ENCODE results near the gene TMEM170A. TPM values are rescaled to one million over a fixed set of nuclear protein-coding genes. Genes with fewer than 3 reads are reported as not detected.

TMEM170A gene
- total and polyA plus RNA-seq, 2 of the 13 experiments (the other 11 are each of a cell fraction or from before 2014, with no cell fraction given): 35.7 to 39.7 TPM

DNA sequence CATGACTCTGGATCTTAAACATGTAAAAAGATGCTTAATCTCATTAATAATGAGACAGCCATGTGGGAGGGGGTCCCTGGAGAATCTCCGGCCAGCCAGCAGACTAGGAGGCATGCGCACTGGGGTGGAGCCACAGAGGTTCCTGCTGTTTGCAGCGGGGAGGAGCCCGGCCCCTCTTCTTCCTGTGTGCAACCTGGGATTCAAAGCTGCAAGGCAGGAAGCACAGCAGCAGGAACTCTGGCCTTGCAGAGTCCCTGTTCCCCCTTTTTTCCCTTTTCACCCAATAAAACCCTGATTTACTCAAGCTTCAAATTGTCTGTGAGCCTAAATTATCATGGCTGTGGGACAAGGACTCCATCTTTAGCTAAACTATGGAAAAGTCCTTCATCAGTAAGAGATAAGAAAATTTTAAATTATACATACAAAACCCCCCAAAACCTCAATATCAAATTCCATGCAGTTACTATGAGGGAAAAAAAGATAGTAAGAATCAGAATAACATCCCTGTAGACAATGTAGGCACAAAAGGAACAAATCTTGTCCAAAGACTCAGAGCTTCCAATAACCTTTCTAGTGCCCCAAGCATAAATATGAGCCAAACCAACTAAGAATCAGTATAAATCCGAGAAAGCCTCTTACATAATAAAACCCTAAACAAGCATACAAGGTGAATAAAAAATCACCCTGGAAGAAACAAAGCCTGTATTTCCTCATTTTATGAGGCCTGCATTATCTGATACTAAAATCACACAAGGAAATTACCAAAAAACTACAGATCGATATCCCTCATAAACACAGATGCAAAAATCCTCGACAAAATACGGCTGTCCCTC lies 43.3 kb downstream of the TMEM170A start (continued):
- TF ChIP-seq, protein P1, sequence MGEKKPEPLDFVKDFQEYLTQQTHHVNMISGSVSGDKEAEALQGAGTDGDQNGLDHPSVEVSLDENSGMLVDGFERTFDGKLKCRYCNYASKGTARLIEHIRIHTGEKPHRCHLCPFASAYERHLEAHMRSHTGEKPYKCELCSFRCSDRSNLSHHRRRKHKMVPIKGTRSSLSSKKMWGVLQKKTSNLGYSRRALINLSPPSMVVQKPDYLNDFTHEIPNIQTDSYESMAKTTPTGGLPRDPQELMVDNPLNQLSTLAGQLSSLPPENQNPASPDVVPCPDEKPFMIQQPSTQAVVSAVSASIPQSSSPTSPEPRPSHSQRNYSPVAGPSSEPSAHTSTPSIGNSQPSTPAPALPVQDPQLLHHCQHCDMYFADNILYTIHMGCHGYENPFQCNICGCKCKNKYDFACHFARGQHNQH (CRISPR knock-in tag; IDR thresholded peaks at IDR 0.05): peak; percentile 40; the same call in 1 of the 2 replicates
- TF ChIP-seq NR1H2 (CRISPR knock-in tag; IDR thresholded peaks at IDR 0.05; ENCODE audit: borderline replicate concordance, low read depth) (no peak), ZBTB7B (CRISPR knock-in tag; IDR thresholded peaks at IDR 0.05) (0 out of 2 replicates have a peak, but pooled peaks have one; percentile 24), ZNF335 (CRISPR knock-in tag; IDR thresholded peaks at IDR 0.05) (0 out of 2 replicates have a peak, but pooled peaks have one; percentile 7), ZNF331 (CRISPR knock-in tag; IDR thresholded peaks at IDR 0.05) (peak; percentile 49; the same call in 1 of the 2 replicates), ZNF792 (CRISPR knock-in tag; IDR thresholded peaks at IDR 0.05) (peak; percentile 60; the same call in 1 of the 2 replicates), ZNF337 (CRISPR knock-in tag; IDR thresholded peaks at IDR 0.05; ENCODE audit: borderline replicate concordance, low read depth) (no peak), ZNF614 (CRISPR knock-in tag; IDR thresholded peaks at IDR 0.05; ENCODE audit: borderline replicate concordance) (peak; percentile 45; the same call in 1 of the 2 replicates), RXRB (CRISPR knock-in tag; IDR thresholded peaks at IDR 0.05; ENCODE audit: borderline replicate concordance) (peak; percentile 42; the same call in 1 of the 2 replicates)
- TF ChIP-seq, protein P2, sequence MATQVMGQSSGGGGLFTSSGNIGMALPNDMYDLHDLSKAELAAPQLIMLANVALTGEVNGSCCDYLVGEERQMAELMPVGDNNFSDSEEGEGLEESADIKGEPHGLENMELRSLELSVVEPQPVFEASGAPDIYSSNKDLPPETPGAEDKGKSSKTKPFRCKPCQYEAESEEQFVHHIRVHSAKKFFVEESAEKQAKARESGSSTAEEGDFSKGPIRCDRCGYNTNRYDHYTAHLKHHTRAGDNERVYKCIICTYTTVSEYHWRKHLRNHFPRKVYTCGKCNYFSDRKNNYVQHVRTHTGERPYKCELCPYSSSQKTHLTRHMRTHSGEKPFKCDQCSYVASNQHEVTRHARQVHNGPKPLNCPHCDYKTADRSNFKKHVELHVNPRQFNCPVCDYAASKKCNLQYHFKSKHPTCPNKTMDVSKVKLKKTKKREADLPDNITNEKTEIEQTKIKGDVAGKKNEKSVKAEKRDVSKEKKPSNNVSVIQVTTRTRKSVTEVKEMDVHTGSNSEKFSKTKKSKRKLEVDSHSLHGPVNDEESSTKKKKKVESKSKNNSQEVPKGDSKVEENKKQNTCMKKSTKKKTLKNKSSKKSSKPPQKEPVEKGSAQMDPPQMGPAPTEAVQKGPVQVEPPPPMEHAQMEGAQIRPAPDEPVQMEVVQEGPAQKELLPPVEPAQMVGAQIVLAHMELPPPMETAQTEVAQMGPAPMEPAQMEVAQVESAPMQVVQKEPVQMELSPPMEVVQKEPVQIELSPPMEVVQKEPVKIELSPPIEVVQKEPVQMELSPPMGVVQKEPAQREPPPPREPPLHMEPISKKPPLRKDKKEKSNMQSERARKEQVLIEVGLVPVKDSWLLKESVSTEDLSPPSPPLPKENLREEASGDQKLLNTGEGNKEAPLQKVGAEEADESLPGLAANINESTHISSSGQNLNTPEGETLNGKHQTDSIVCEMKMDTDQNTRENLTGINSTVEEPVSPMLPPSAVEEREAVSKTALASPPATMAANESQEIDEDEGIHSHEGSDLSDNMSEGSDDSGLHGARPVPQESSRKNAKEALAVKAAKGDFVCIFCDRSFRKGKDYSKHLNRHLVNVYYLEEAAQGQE (IDR thresholded peaks at IDR 0.05; ENCODE audit: borderline replicate concordance in 1 of 2, low read depth in 1 of 2, low read length in 2 of 2): no peak
- TF ChIP-seq, protein P3, sequence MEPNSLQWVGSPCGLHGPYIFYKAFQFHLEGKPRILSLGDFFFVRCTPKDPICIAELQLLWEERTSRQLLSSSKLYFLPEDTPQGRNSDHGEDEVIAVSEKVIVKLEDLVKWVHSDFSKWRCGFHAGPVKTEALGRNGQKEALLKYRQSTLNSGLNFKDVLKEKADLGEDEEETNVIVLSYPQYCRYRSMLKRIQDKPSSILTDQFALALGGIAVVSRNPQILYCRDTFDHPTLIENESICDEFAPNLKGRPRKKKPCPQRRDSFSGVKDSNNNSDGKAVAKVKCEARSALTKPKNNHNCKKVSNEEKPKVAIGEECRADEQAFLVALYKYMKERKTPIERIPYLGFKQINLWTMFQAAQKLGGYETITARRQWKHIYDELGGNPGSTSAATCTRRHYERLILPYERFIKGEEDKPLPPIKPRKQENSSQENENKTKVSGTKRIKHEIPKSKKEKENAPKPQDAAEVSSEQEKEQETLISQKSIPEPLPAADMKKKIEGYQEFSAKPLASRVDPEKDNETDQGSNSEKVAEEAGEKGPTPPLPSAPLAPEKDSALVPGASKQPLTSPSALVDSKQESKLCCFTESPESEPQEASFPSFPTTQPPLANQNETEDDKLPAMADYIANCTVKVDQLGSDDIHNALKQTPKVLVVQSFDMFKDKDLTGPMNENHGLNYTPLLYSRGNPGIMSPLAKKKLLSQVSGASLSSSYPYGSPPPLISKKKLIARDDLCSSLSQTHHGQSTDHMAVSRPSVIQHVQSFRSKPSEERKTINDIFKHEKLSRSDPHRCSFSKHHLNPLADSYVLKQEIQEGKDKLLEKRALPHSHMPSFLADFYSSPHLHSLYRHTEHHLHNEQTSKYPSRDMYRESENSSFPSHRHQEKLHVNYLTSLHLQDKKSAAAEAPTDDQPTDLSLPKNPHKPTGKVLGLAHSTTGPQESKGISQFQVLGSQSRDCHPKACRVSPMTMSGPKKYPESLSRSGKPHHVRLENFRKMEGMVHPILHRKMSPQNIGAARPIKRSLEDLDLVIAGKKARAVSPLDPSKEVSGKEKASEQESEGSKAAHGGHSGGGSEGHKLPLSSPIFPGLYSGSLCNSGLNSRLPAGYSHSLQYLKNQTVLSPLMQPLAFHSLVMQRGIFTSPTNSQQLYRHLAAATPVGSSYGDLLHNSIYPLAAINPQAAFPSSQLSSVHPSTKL (CRISPR knock-in tag; IDR thresholded peaks at IDR 0.05): peak; percentile 30; the same call in 1 of the 2 replicates
- TF ChIP-seq, protein P4, sequence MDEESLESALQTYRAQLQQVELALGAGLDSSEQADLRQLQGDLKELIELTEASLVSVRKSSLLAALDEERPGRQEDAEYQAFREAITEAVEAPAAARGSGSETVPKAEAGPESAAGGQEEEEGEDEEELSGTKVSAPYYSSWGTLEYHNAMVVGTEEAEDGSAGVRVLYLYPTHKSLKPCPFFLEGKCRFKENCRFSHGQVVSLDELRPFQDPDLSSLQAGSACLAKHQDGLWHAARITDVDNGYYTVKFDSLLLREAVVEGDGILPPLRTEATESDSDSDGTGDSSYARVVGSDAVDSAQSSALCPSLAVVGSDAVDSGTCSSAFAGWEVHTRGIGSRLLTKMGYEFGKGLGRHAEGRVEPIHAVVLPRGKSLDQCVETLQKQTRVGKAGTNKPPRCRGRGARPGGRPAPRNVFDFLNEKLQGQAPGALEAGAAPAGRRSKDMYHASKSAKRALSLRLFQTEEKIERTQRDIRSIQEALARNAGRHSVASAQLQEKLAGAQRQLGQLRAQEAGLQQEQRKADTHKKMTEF (CRISPR knock-in tag; IDR thresholded peaks at IDR 0.05): peak; percentile 51; the same call in 1 of the 2 replicates
- TF ChIP-seq, protein P5, sequence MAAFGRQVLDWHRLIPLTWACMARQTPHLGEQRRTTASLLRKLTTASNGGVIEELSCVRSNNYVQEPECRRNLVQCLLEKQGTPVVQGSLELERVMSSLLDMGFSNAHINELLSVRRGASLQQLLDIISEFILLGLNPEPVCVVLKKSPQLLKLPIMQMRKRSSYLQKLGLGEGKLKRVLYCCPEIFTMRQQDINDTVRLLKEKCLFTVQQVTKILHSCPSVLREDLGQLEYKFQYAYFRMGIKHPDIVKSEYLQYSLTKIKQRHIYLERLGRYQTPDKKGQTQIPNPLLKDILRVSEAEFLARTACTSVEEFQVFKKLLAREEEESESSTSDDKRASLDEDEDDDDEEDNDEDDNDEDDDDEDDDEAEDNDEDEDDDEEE (CRISPR knock-in tag; IDR thresholded peaks at IDR 0.05): no peak
